Uterus (tissue), 2 donors: Measurements from ENCODE around the gene C1QTNF6.

Source experiments
- CTCF ChIP-seq, 4 experiments: fragments of 200-600 bp in 2 of 4; fragments of 450-650 bp in 2 of 4; sonication (generic) in 2 of 4; IDR thresholded peaks; one replicate each; pipeline ENCODE4 v1.5.1; 2016 to 2019; ENCODE audit warnings: antibody characterized with exemption in 4 of 4, mild to moderate bottlenecking in 2 of 4, moderate library complexity in 1 of 4
- POLR2A ChIP-seq, 2 donors: fragments of 450-650 bp; IDR thresholded peaks; one replicate each; pipeline ENCODE4 v1.6.1; 2016; ENCODE audit warnings: antibody characterized with exemption in 2 of 2, mild to moderate bottlenecking in 1 of 2, moderate library complexity in 1 of 2

- TF ChIP-seq CTCF (IDR thresholded peaks at IDR 0.05): no peak
- no peak for TF ChIP-seq POLR2A (IDR thresholded peaks at IDR 0.05)
Measured at GRCh38 chr22:37222440-37222971, 34.5 kb upstream of the C1QTNF6 start.
